Heart left ventricle (tissue), 13 donors: ENCODE measurements around the gene LRRC26.

Source experiments
- CTCF ChIP-seq, 12 donors: fragments of 200-600 bp; sonication (generic) in 4 of 12; IDR thresholded peaks; one replicate each; pipeline versions ENCODE4 v1.5.0 to v1.8.0; 2018 to 2022; ENCODE audit warnings: antibody characterized with exemption in 12 of 12, mild to moderate bottlenecking in 5 of 12
- POLR2A ChIP-seq, 2 donors: fragments of 450-650 bp; IDR thresholded peaks; one replicate each; pipeline ENCODE4 v1.6.1; 2017; ENCODE audit warnings: antibody characterized with exemption in 2 of 2, mild to moderate bottlenecking in 2 of 2, moderate library complexity in 2 of 2
- donor health status: ischemic (EF 13 %, LVEDD 7.1; RV severe dilation, severe dysfunction).
- donor health status: DM: no; HTN: yes; CAD: no.
- donor health status: DM: no; HTN: no; CAD: no.
- donor health status: ischemic (EF 25% LVEDD 6.9; RV normal size, moderate dysfunction).
- donor health status: ischemic (EF 25% LVEDD 5.7; RV mildly dilated, moderate dysfunction).
- donor health status: ischemic (EF 35%, LVEDD 5.7; RV mildly dilated, moderate dysfunction).
- donor health status: nonischemic (EF 11% LVEDD 7.7; RV severe dilation, severe dysfunction).
- donor health status: DM: yes; HTN: yes; CAD: no.
- donor health status: PGD.
- donor health status: ischemic (EF 29% LVEDD 5.4; RV normal size, mild dysfunction).
- donor health status: nonischemic (EF 23%, LVEDD 6.1; RV moderate dilation, normal function).

GRCh38 chr9:137190315-137190856, 20.5 kb upstream of the LRRC26 start:
- TF ChIP-seq CTCF (IDR thresholded peaks at IDR 0.05) = no peak
- no peak for TF ChIP-seq POLR2A (IDR thresholded peaks at IDR 0.05)
